ENCODE measurements around the gene IFI27.

DNA sequence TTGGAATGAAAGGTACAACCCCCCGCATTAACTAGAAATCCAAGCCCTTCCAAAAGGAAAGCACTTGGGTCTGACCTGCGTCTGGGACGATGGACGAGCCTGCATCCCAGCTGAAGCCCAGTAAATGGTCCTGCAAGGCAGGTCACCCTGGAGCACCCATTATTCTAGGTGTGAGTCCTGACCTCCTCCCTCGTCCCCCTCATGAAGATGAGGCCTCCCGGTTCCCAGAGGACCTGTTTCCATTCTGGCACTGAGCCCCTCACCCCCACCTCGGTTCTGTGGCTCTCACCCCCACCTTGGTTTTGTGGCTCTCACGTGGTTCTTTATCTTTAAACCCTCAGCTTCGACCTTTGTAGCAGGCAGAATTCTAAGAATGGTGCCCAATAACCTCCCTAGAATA is 7.3 kb downstream of the IFI27 start:
- TF ChIP-seq USF1 (IDR thresholded peaks at IDR 0.05; ENCODE audit: borderline replicate concordance, low read depth) = no peak
- no peak for TF ChIP-seq CTCF (IDR thresholded peaks at IDR 0.05)
- TF ChIP-seq RAD21 (IDR thresholded peaks at IDR 0.05; ENCODE audit: low read length) = no peak
- TF ChIP-seq, protein P1, sequence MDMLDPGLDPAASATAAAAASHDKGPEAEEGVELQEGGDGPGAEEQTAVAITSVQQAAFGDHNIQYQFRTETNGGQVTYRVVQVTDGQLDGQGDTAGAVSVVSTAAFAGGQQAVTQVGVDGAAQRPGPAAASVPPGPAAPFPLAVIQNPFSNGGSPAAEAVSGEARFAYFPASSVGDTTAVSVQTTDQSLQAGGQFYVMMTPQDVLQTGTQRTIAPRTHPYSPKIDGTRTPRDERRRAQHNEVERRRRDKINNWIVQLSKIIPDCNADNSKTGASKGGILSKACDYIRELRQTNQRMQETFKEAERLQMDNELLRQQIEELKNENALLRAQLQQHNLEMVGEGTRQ (IDR thresholded peaks at IDR 0.05; ENCODE audit: borderline replicate concordance, low read depth, low read length) = no peak
- no peak for TF ChIP-seq TCF12 (IDR thresholded peaks at IDR 0.05)
- TF ChIP-seq NRF1 (IDR thresholded peaks at IDR 0.05; ENCODE audit: low read depth, low read length) = no peak
- TF ChIP-seq GABPA (IDR thresholded peaks at IDR 0.05; ENCODE audit: low read depth) = no peak
